ENCODE measurements around the gene ADAMTS1. TPM values are rescaled to one million over a fixed set of nuclear protein-coding genes. Genes with fewer than 3 reads are reported as not detected.

The ADAMTS1 gene
- total and polyA plus RNA-seq, 2 of the 13 experiments (the other 11 are each of a cell fraction or from before 2014, with no cell fraction given) = 0.02 to 0.11 TPM

GRCh38 chr21:26810266-26810665 is 34.9 kb downstream of the ADAMTS1 start (continued):
- no peak for TF ChIP-seq NKX3-1 (CRISPR knock-in tag; IDR thresholded peaks at IDR 0.05)

- BruUV-seq (replicated peaks) = no TSS peak
- Histone ChIP-seq H3K27ac (ENCODE audit: extremely low read length, insufficient read depth, low read length) (no peak overlapping the region), H3K9me3 (ENCODE audit: low read length) (peaks cover 3% of the 10 kb centered on the region; the same call in 1 of the 2 replicates), H3K9ac (ENCODE audit: insufficient read depth, low read depth, low read length) (no peak overlapping the region), H3K4me1 (ENCODE audit: insufficient read depth, low read length) (no peaks in the 10 kb centered on the region), H3K36me3 (replicated peaks in 1 of 2; ENCODE audit: control insufficient read depth in 1 of 2, insufficient read depth in 2 of 2, low read length in 2 of 2) (no peaks in the 10 kb centered on the region), H3K4me2 (ENCODE audit: low read depth, low read length) (no peak overlapping the region), H3K4me3 (replicated peaks in 1 of 3; ENCODE audit: insufficient read depth in 1 of 3, low read depth in 2 of 3, low read length in 3 of 3) (no peak overlapping the region), H2AFZ (ENCODE audit: low read length) (no peak overlapping the region), H3K79me2 (ENCODE audit: insufficient read depth, low read length) (no peaks in the 10 kb centered on the region), H3K27me3 (ENCODE audit: control insufficient read depth in 1 of 2, insufficient read depth in 2 of 2, low read length in 2 of 2) (no peaks in the 10 kb centered on the region), H4K20me1 (ENCODE audit: insufficient read depth, low read length) (no peaks in the 10 kb centered on the region)
- 32% methylated on average over 4 of the region's 4 CpGs for WGBS (ENCODE audit: low lambda C conversion rate)
- TF ChIP-seq HNRNPUL1 (IDR thresholded peaks at IDR 0.05; ENCODE audit: low read depth, low read length) (no peak), ZNF44 (CRISPR knock-in tag; IDR thresholded peaks at IDR 0.05) (no peak), AGO2 (optimal IDR thresholded peaks at IDR 0.05; ENCODE audit: low read depth, low read length) (no peak), FOXA1 (IDR thresholded peaks at IDR 0.05) (no peak), FOXA1 (CRISPR knock-in tag; IDR thresholded peaks at IDR 0.05) (no peak), FOXC1 (CRISPR knock-in tag; IDR thresholded peaks at IDR 0.05; ENCODE audit: borderline replicate concordance) (no peak), XBP1 (CRISPR knock-in tag; IDR thresholded peaks at IDR 0.05) (no peak), ZBTB20 (CRISPR knock-in tag; IDR thresholded peaks at IDR 0.05; ENCODE audit: borderline replicate concordance, low read depth) (no peak), NAIF1 (CRISPR knock-in tag; IDR thresholded peaks at IDR 0.05; ENCODE audit: borderline replicate concordance) (no peak), SMC3 (IDR thresholded peaks at IDR 0.05; ENCODE audit: low read length) (no peak), ESRRA (CRISPR knock-in tag; IDR thresholded peaks at IDR 0.05; ENCODE audit: low read depth) (no peak), ZNF644 (CRISPR knock-in tag; IDR thresholded peaks at IDR 0.05; ENCODE audit: low read depth) (no peak), ZNF367 (CRISPR knock-in tag; IDR thresholded peaks at IDR 0.05; ENCODE audit: borderline replicate concordance) (no peak), ZFY (CRISPR knock-in tag; IDR thresholded peaks at IDR 0.05) (no peak), ZNF660 (CRISPR knock-in tag; IDR thresholded peaks at IDR 0.05; ENCODE audit: borderline replicate concordance, low read depth) (no peak), NFKBIZ (CRISPR knock-in tag; IDR thresholded peaks at IDR 0.05) (no peak), KLF13 (CRISPR knock-in tag; IDR thresholded peaks at IDR 0.05) (no peak)
- TF ChIP-seq, protein P1, sequence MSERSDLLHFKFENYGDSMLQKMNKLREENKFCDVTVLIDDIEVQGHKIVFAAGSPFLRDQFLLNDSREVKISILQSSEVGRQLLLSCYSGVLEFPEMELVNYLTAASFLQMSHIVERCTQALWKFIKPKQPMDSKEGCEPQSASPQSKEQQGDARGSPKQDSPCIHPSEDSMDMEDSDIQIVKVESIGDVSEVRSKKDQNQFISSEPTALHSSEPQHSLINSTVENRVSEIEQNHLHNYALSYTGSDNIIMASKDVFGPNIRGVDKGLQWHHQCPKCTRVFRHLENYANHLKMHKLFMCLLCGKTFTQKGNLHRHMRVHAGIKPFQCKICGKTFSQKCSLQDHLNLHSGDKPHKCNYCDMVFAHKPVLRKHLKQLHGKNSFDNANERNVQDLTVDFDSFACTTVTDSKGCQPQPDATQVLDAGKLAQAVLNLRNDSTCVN (CRISPR knock-in tag; IDR thresholded peaks at IDR 0.05; ENCODE audit: borderline replicate concordance) = no peak
- TF ChIP-seq, protein P2, sequence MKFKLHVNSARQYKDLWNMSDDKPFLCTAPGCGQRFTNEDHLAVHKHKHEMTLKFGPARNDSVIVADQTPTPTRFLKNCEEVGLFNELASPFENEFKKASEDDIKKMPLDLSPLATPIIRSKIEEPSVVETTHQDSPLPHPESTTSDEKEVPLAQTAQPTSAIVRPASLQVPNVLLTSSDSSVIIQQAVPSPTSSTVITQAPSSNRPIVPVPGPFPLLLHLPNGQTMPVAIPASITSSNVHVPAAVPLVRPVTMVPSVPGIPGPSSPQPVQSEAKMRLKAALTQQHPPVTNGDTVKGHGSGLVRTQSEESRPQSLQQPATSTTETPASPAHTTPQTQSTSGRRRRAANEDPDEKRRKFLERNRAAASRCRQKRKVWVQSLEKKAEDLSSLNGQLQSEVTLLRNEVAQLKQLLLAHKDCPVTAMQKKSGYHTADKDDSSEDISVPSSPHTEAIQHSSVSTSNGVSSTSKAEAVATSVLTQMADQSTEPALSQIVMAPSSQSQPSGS (CRISPR knock-in tag; IDR thresholded peaks at IDR 0.05) = no peak
- TF ChIP-seq, protein P3, sequence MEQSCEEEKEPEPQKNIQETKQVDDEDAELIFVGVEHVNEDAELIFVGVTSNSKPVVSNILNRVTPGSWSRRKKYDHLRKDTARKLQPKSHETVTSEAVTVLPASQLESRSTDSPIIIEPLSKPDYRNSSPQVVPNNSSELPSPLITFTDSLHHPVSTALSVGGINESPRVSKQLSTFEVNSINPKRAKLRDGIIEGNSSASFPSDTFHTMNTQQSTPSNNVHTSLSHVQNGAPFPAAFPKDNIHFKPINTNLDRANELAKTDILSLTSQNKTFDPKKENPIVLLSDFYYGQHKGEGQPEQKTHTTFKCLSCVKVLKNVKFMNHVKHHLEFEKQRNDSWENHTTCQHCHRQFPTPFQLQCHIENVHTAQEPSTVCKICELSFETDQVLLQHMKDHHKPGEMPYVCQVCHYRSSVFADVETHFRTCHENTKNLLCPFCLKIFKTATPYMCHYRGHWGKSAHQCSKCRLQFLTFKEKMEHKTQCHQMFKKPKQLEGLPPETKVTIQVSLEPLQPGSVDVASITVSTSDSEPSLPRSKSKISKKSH (CRISPR knock-in tag; IDR thresholded peaks at IDR 0.05; ENCODE audit: borderline replicate concordance) = no peak
- ATAC-seq (no peak), FAIRE-seq (no peak), DNase-seq (ENCODE audit: low spot score) (no peak)
- ChIA-PET CTCF (ENCODE audit: low intra/inter-chr PET ratio, low total read pairs) (no interaction called here), POLR2A (no interaction called here)
- in situ Hi-C loops (cut with HindIII; ENCODE audit: extremely low pct_ligation_motif_present, low pct_unique_long_range_greater_than_20kb) = no loop called here
- intact Hi-C loops (cut with micrococcal nuclease; ENCODE audit: unreplicated experiment) = no loop called here
Measured at GRCh38 chr21:26809745-26810144, 35.5 kb downstream of the ADAMTS1 start.

Measured in HepG2 (cell line).